Thoracic aorta (tissue), 2 donors: ENCODE measurements around the gene FBXL14. TPM values are rescaled to one million over a fixed set of nuclear protein-coding genes. Genes with fewer than 3 reads are reported as not detected.

ENCODE experiments used
- ATAC-seq: fragments of 150-250 bp; one replicate; pipeline ENCODE4 v1.8.0; 2017; ENCODE audit warnings: low read depth; ENCODE audit not compliant: insufficient number of reproducible peaks, low FRiP score
- DNase-seq: peaks from one replicate; pipeline ENCODE4 v3.0.0-alpha.2; 2020; ENCODE audit warnings: low spot score
- H3K27ac ChIP-seq, 2 donors: fragments of 200-600 bp; sonication (generic); 1 replicate in 1 of 2; 2 replicates in 1 of 2; pipeline ENCODE4 v1.5.1; 2016; ENCODE audit warnings: mild to moderate bottlenecking in 2 of 2, moderate library complexity in 2 of 2
- H3K27me3 ChIP-seq: fragments of 200-600 bp; sonication (generic); replicated peaks from 2 replicates; pipeline ENCODE4 v1.6.0; 2016; ENCODE audit warnings: mild to moderate bottlenecking; ENCODE audit not compliant: insufficient read depth
- H3K36me3 ChIP-seq: fragments of 200-600 bp; sonication (generic); one replicate; pipeline ENCODE4 v1.5.1; 2016
- H3K4me1 ChIP-seq, 2 donors: fragments of 200-600 bp; sonication (generic); 1 replicate in 1 of 2; 2 replicates in 1 of 2; pipeline versions ENCODE4 v1.5.1 to v1.6.0; 2016; ENCODE audit warnings: low read depth in 2 of 2, mild to moderate bottlenecking in 1 of 2; ENCODE audit not compliant: control insufficient read depth in 1 of 2
- H3K4me3 ChIP-seq: fragments of 200-600 bp; sonication (generic); 2 replicates; pipeline ENCODE4 v1.5.1; 2016; ENCODE audit warnings: mild to moderate bottlenecking
- H3K9me3 ChIP-seq: fragments of 200-600 bp; sonication (generic); 2 replicates; pipeline ENCODE4 v1.5.1; 2016
- total RNA-seq, 2 donors: library from RNA; depleted of rRNA; stranded (reverse); fragments of >200 nt; gene quantifications; one replicate each; pipeline versions ENCODE4 v1.1.0 to v1.2.3, GENCODE V29; 2016
- TF ChIP-seq, protein P1 (sequence below): fragments of 200-600 bp; sonication (generic); IDR thresholded peaks from one replicate; pipeline ENCODE4 v1.5.1; 2019; ENCODE audit warnings: antibody characterized with exemption

Gene FBXL14
- total RNA-seq, 2 donors from 2014 or later: 15.0 to 17.0 TPM

DNA sequence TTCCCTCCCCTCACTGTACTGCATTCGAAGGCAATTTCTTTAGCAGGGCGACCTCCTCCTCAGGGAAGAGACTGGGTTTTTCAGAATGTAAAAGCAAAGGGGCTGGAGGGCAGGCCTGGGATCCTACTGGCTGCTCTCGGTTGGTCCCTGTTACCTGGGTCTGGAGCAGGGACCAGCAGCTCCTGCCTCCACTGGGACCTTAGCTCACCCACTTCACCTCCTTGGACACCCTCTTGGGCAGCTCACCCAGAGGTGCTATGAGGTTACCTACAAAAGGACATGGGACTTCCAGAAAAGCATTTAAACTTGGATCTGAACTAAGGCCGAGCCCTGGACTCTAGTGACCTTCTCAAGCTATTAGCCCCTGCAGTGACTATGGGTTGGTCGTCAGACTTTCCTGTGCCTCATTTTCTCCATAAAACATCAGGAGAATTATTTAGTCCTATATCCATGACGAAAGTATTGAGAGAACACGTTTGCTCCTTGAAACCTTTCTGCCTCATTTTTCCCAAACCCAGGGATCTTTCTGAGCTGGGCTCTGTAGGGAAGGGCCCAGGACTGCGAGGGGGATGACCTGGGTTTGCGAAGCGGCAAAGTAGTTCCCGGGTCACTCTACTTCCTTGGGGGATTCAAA, 65.0 kb downstream of the FBXL14 start:
- peaks cover 0 to 14% of the 10 kb centered on the region in 2 donors for H3K4me1 ChIP-seq
- no peaks in the 10 kb centered on the region for H3K9me3 ChIP-seq
- peaks cover 11% of the 10 kb centered on the region for H3K27me3 ChIP-seq
- no peak for ATAC-seq
- no peak overlapping the region for H3K27ac ChIP-seq
- H3K4me3 ChIP-seq: peak overlapping the region; percentile 72
- no peaks in the 10 kb centered on the region for H3K36me3 ChIP-seq
- TF ChIP-seq, protein P1, sequence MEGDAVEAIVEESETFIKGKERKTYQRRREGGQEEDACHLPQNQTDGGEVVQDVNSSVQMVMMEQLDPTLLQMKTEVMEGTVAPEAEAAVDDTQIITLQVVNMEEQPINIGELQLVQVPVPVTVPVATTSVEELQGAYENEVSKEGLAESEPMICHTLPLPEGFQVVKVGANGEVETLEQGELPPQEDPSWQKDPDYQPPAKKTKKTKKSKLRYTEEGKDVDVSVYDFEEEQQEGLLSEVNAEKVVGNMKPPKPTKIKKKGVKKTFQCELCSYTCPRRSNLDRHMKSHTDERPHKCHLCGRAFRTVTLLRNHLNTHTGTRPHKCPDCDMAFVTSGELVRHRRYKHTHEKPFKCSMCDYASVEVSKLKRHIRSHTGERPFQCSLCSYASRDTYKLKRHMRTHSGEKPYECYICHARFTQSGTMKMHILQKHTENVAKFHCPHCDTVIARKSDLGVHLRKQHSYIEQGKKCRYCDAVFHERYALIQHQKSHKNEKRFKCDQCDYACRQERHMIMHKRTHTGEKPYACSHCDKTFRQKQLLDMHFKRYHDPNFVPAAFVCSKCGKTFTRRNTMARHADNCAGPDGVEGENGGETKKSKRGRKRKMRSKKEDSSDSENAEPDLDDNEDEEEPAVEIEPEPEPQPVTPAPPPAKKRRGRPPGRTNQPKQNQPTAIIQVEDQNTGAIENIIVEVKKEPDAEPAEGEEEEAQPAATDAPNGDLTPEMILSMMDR: no peak
- no peak for DNase-seq

DNA sequence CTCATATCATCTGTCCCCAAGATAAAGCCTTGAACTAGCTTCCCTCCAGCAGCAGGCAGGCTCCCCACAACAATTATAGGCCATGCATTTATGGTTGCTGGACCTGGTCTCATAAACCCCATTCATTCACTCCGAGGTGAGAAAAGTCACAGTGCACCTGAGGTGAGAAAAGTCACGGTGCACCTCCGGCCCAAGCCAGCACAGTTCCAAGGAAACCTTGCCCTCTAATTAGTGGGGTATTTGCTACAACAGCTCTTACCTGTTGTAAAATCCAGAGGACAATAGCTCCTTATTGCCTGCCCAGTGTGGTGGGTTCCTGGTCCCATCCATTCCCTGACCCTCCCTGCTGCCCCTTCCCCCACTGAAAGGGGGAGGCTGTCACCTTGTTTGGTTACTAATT, 65.6 kb downstream of the FBXL14 start:
- DNase-seq: no peak
- no peak for ATAC-seq
- TF ChIP-seq, protein P1: no peak
- Histone ChIP-seq H3K27ac (no peak overlapping the region), H3K9me3 (no peaks in the 10 kb centered on the region), H3K4me1 (peaks cover 0 to 14% of the 10 kb centered on the region in 2 donors), H3K4me3 (no peak overlapping the region), H3K27me3 (peaks cover 11% of the 10 kb centered on the region), H3K36me3 (no peaks in the 10 kb centered on the region)

DNA sequence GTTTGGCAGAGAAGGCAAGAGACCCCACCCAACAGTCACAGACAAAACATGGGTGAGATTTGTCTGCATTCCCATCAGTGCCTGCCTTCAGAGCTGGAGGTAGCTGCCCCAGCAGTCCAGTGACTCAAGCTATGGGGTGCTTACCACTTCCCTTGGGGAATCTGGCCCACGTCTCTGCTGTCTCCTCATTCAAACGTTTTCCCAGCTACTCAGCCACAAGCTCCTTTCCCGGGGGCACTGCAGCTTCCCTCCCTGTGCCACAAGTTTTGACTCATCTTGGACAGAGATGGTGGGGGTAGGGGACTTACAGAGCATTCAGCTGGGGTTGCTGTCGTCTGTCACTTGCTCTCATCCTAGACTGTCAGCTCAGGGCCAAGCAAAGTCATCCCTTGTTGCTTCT, 66.6 kb downstream of the FBXL14 start:
- H3K9me3 ChIP-seq: no peaks in the 10 kb centered on the region
- no peak for DNase-seq
- no peak overlapping the region for H3K4me3 ChIP-seq
- H3K27ac ChIP-seq: no peak overlapping the region
- ATAC-seq: no peak
- TF ChIP-seq, protein P1: no peak
- no peaks in the 10 kb centered on the region for H3K36me3 ChIP-seq
- peaks cover 0 to 14% of the 10 kb centered on the region in 2 donors for H3K4me1 ChIP-seq
- H3K27me3 ChIP-seq: peaks cover 11% of the 10 kb centered on the region

DNA sequence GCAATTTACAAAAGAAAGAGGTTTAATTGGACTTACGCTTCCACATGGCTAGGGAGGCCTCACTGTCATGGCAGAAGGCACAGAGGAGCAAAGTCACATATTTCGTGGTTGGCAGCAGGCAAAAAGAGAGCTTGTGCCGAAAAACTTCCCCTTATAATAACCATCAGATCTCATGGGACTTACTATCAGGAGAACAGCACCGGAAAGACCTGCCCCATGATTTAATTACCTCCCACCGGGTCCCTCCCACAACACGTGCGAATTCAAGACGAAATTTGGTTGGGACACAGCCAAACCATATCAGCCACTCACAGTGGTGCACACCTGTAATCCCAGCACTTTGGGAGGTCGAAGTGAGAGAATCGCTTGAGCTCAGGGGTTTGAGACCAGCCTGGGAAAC, 68.5 kb downstream of the FBXL14 start:
- no peaks in the 10 kb centered on the region for H3K36me3 ChIP-seq
- no peak overlapping the region for H3K27ac ChIP-seq
- ATAC-seq: no peak
- no peak overlapping the region for H3K4me3 ChIP-seq
- TF ChIP-seq, protein P1: no peak
- peaks cover 11% of the 10 kb centered on the region for H3K27me3 ChIP-seq
- H3K4me1 ChIP-seq: peaks cover 0 to 7% of the 10 kb centered on the region in 2 donors
- H3K9me3 ChIP-seq: no peaks in the 10 kb centered on the region
- DNase-seq: no peak

DNA sequence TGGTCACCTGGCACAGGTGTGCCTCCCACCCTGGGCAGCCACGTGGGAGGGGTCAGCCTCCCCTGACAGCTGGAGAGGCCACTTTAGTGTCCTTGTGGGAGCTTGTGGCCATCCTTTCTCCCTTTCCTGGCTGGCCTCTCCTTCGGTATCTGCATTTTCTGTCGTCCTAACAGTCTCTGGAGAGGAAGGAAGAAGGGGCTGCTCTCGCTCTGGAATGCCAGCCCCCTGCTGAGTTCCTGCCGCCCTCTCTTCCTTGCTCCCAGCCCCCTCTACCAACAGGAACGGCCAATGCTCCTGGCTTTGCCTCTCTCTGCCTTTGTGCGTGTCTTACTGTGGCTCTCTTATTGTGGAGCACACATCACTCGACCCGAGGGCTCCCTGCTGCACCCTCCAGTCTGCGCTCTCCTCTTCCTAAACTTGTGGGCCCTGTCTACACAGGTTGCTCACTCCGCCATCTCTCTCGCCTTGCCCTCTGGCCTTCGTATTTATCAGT, 70.8 kb downstream of the FBXL14 start:
- no peak for ATAC-seq
- DNase-seq: no peak
- H3K27ac ChIP-seq: no peak overlapping the region
- no peaks in the 10 kb centered on the region for H3K36me3 ChIP-seq
- H3K9me3 ChIP-seq: no peaks in the 10 kb centered on the region
- H3K4me3 ChIP-seq: no peak overlapping the region
- peaks cover 3 to 14% of the 10 kb centered on the region in 2 donors for H3K4me1 ChIP-seq
- no peaks in the 10 kb centered on the region for H3K27me3 ChIP-seq
- TF ChIP-seq, protein P1: no peak
